ENCODE data around the gene GRXCR1. TPM values are rescaled to one million over a fixed set of nuclear protein-coding genes. Genes with fewer than 3 reads are reported as not detected.

GRXCR1 gene
- total and polyA plus RNA-seq, 2 donors (not counting 1 experiment from before 2014, with no cell fraction given), result not detected

- Histone ChIP-seq H3K9me3 (ENCODE audit: control insufficient read depth, insufficient read depth, low read depth, low read length) (no peaks in the 10 kb centered on the region), H3K36me3 (ENCODE audit: control insufficient read depth, insufficient read depth, low read length) (no peaks in the 10 kb centered on the region), H3K4me2 (ENCODE audit: extremely low read depth, insufficient read depth, low read length) (no peak overlapping the region), H3K9ac (ENCODE audit: insufficient read depth, low read length) (no peak overlapping the region), H3K27me3 (ENCODE audit: control insufficient read depth, insufficient read depth, low read length) (no peaks in the 10 kb centered on the region), H2AFZ (ENCODE audit: low read length) (no peak overlapping the region), H3K4me3 (replicated peaks in 1 of 4; ENCODE audit: control extremely low read depth in 1 of 4, insufficient read depth in 1 of 4, low read depth in 3 of 4, low read length in 4 of 4) (no peak overlapping the region), H4K20me1 (ENCODE audit: control insufficient read depth, extremely low read depth, insufficient read depth, low read length) (no peaks in the 10 kb centered on the region), H3K79me2 (ENCODE audit: control insufficient read depth, insufficient read depth, low read length) (no peaks in the 10 kb centered on the region), H3K27ac (ENCODE audit: insufficient read depth, low read length) (no peak overlapping the region), H3K4me1 (ENCODE audit: control insufficient read depth, extremely low read depth, insufficient read depth, low read length) (no peaks in the 10 kb centered on the region)
- no peak for DNase-seq (ENCODE audit: low read depth in 2 of 2)
- TF ChIP-seq CTCF (conservative IDR thresholded peaks at IDR 0.05 in 1 of 2, IDR thresholded peaks at IDR 0.05 in 1 of 2; ENCODE audit: low read depth in 1 of 2, low read length in 2 of 2) (no peak), EZH2 (IDR thresholded peaks at IDR 0.05; ENCODE audit: low read length, missing control alignments) (no peak)
These were observed 23.0 kb downstream of the GRXCR1 start for GRCh38 chr4:42915484-42915883.

GRCh38 chr4:42917296-42917695, 24.8 kb downstream of the GRXCR1 start:
- Histone ChIP-seq H2AFZ (ENCODE audit: low read length) (no peak overlapping the region), H3K9me3 (ENCODE audit: control insufficient read depth, insufficient read depth, low read depth, low read length) (no peaks in the 10 kb centered on the region), H3K4me3 (replicated peaks in 1 of 4; ENCODE audit: control extremely low read depth in 1 of 4, insufficient read depth in 1 of 4, low read depth in 3 of 4, low read length in 4 of 4) (no peak overlapping the region), H3K4me2 (ENCODE audit: extremely low read depth, insufficient read depth, low read length) (no peak overlapping the region), H4K20me1 (ENCODE audit: control insufficient read depth, extremely low read depth, insufficient read depth, low read length) (no peaks in the 10 kb centered on the region), H3K27me3 (ENCODE audit: control insufficient read depth, insufficient read depth, low read length) (no peaks in the 10 kb centered on the region), H3K27ac (ENCODE audit: insufficient read depth, low read length) (no peak overlapping the region), H3K79me2 (ENCODE audit: control insufficient read depth, insufficient read depth, low read length) (no peaks in the 10 kb centered on the region), H3K9ac (ENCODE audit: insufficient read depth, low read length) (no peak overlapping the region), H3K36me3 (ENCODE audit: control insufficient read depth, insufficient read depth, low read length) (no peaks in the 10 kb centered on the region), H3K4me1 (ENCODE audit: control insufficient read depth, extremely low read depth, insufficient read depth, low read length) (no peaks in the 10 kb centered on the region)
- TF ChIP-seq CTCF (conservative IDR thresholded peaks at IDR 0.05 in 1 of 2, IDR thresholded peaks at IDR 0.05 in 1 of 2; ENCODE audit: low read depth in 1 of 2, low read length in 2 of 2) (no peak), EZH2 (IDR thresholded peaks at IDR 0.05; ENCODE audit: low read length, missing control alignments) (no peak)
- no peak for DNase-seq (ENCODE audit: low read depth in 2 of 2)

- Histone ChIP-seq H3K4me2 (ENCODE audit: extremely low read depth, insufficient read depth, low read length) (no peak overlapping the region), H3K4me3 (replicated peaks in 1 of 4; ENCODE audit: control extremely low read depth in 1 of 4, insufficient read depth in 1 of 4, low read depth in 3 of 4, low read length in 4 of 4) (no peak overlapping the region), H3K27me3 (ENCODE audit: control insufficient read depth, insufficient read depth, low read length) (no peaks in the 10 kb centered on the region), H2AFZ (ENCODE audit: low read length) (no peak overlapping the region), H3K27ac (ENCODE audit: insufficient read depth, low read length) (no peak overlapping the region), H4K20me1 (ENCODE audit: control insufficient read depth, extremely low read depth, insufficient read depth, low read length) (no peaks in the 10 kb centered on the region), H3K9me3 (ENCODE audit: control insufficient read depth, insufficient read depth, low read depth, low read length) (no peaks in the 10 kb centered on the region), H3K36me3 (ENCODE audit: control insufficient read depth, insufficient read depth, low read length) (no peaks in the 10 kb centered on the region), H3K79me2 (ENCODE audit: control insufficient read depth, insufficient read depth, low read length) (no peaks in the 10 kb centered on the region), H3K4me1 (ENCODE audit: control insufficient read depth, extremely low read depth, insufficient read depth, low read length) (no peaks in the 10 kb centered on the region), H3K9ac (ENCODE audit: insufficient read depth, low read length) (no peak overlapping the region)
- TF ChIP-seq EZH2 (IDR thresholded peaks at IDR 0.05; ENCODE audit: low read length, missing control alignments), result no peak
- DNase-seq (ENCODE audit: low read depth in 2 of 2), result no peak
These were observed 30.9 kb downstream of the GRXCR1 start for GRCh38 chr4:42923431-42923830.
